Middle frontal gyrus (tissue), 1 donor: Measurements from ENCODE around the gene FOXD4L1.
"Not testable (repeated sequence)": the region's sequence is repeated elsewhere in the genome, so short reads cannot be mapped to it uniquely, and the experiment has no call there.

Experiments
- DNase-seq: peaks from one replicate; pipeline ENCODE4 v3.0.0-alpha.2; 2015; ENCODE audit warnings: low spot score; ENCODE audit errors: extremely low spot score

The FOXD4L1 gene

DNA sequence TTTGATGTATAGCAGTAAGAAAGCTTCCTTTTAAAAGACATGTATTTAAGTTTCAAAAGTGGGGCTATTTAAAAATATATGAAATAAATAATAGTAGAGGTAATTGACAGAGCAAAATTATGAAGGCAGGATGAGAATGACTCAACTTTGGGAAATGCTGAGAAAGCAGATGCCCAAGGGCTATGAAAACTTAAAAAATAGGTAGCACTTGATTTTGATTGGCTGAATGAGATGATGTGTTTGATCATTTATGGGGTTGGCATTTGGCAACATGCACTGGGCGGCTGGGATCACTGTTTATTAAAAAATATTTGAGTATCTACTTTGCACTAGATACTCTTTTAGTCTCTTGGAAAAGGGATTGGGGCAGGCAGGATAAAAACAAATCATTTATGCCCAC lies 26.5 kb downstream of the FOXD4L1 start:
- not testable (repeated sequence) for DNase-seq

DNA sequence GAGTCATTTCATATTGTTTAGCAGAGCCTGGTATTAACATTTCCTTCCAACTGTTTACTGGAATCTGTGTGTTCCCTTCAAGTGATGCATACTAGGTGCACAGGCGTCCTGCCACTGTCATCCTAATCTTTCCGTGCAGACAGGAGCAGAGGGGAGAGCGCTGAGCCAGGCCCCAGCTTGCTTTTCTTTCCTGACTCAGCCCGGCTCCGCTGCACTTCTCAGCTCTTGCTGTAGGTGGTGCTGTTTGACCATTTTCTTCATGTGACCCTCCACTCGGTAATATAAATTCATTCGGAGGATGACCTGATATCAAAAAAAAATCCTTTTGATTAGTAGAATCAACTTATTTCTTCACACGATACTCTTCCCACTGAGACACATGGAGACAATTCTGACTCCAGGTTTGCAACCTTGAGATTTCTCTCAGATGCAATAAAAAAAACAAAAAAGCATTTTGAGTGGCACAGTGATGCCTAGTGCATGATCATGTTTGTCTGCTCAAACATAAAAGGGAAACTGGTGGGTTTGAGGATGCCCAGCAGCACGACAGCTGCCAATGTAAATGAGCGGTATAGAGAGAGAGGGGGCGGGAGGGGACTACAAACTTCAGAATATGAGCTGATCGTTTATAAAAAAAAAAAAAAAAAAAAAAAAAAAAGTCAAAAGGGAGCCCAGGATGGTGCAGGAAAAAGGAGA lies 29.0 kb downstream of the FOXD4L1 start:
- DNase-seq: not testable (repeated sequence)

DNA sequence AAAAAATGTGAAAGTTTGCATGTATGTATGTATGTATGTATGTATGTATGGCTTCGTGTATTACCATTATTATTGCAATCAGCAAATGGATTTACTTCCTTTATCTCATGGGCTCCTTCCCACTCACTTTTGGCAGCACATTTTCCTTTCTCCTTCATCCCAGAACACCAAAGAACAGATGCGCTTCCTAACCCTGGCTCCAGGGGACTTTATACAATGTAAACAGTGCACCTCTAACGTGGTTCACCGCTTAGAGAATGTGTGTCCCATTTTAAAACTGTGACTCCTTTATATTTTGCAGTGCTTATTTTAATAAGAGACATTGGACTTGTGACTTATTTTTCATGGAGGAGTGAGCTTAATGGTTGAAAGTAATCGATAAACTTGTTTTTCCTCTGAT lies 29.7 kb downstream of the FOXD4L1 start:
- not testable (repeated sequence) for DNase-seq

DNA sequence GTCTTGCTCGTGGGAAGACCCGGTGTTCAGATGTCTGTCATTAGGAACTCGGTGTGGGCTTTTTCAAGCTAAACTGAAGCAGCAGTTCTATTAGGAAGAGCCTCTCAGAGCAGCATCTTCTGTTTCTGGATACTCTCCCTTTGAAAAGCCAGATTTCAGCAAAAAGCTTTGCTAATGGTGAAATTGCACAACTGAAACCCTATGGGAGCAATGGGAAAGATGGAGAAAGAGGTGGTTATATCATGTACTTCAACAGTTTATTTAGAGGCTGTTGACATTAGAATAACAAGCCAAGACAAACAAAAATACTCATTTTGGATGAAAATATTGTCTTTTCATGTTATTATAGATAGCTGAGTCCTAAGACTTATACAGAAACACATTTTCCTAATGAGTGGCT lies 30.4 kb downstream of the FOXD4L1 start:
- DNase-seq: not testable (repeated sequence)

DNA sequence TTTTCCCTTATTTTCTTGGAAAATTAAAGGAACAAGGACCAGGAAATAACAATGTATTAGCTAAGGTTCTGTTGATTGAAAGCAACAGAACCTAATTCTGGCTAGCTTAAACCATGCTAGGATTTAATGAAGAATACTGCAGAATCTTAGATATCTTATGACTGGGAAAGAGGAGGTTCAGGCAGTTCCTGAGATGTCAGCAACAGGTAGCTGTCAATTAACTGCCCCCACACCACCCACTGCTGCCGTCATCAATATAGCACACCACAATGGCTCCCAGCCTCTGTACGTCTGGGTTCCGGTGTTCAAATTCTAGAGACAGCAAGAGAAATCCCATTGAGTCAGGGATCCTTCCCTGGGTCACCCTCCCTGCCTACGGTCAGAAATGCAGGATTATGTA lies 34.5 kb downstream of the FOXD4L1 start:
- DNase-seq: not testable (repeated sequence)

DNA sequence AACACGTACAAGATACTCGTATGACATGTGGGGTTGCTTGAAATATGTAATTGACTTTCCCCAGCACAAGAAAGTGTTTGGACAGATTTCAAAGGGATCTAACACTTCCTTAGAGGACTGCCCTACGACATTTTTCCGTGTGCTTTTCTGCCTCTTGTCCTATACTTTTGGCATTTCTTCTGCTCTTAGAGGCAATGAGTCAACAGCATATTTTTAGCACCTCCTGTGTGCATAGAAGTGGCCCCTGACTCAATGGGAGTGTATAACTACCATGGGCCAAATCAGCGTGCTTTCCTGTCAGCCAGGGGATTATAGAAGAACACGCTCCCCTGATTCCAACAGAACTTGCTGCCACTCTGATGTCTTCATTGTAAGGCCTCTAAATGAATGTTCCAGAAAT lies 38.1 kb downstream of the FOXD4L1 start:
- DNase-seq: not testable (repeated sequence)

DNA sequence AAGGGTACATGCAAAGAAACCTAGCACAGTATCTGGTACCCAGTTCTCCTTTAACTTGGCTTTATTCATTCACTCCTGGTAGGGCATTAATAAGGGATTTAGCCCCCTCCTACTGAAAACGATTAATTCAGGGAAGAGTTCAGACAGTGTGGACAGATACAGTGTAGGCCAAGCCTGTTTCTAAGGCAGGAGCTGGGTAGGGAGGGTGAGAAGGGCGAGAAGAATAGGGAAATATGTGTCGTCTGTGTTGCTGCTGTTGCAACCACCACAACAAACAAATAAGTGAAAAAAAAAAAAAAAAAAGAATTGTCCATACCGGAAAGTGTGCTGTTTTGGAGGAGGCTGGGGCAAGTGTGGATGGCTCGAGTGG lies 42.4 kb downstream of the FOXD4L1 start:
- not testable (repeated sequence) for DNase-seq

DNA sequence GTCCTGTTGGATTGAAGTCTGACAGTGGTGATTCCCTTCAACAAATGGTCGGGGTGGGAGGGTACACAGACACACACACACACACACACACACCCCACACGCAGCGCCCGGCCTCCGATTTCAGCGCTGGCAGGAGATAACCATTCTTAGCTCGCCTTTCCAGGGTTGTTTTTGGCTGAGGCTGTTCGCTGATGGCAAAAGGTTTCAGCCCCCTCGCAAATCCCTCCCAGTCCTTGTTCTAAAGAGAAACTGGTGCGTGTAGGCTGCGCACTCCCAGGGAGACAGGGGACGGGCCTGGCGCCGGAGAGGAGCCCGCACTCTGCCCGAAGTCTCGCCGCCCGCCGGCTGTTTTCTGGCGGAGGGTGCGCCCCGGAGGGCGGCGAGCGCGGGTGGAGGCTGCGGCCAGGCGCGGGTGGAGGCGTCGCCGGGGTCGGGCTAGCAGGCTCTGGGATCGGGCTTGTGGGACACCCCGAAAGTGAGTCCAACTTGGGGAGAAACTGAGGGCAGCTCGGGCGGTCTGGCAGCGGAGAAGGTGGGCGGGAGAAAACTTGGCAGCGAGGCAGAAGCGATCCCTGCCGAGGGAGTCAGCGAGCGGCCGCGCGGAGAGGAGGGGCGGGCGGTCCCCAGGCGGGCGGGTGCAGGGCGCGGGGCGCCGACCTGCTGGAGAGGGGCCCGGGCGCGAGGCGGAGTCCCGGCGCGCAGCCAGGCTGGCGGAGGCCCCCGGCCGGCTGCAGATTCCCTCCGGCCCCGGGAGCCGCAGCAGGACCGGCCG lies 42.9 kb downstream of the FOXD4L1 start:
- DNase-seq: not testable (repeated sequence)

DNA sequence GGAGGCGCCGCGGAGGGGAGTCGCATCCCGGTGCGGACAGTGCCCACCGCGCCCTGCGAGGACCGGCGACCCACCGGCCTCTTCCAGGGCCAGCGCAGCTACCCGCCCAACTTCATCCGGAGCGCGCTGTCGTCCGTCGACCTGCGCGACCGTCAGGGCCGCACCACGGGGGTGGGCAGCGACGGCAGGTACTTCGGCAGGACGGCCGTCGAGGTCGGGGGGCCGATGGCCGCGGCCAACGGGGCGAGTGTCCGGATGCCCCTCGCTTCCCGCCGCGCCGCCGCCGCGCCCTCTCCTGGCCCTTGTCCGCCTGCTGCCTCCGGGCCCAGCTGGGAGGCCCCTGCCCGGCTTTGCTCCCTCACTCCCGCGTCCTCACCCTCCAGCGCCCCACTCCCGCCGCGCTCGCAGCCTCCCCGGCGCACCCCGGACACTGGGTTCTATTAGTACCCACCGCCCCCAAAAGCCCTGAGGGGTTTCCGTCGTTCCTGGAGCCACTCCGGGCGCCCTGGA lies 43.6 kb downstream of the FOXD4L1 start:
- DNase-seq: not testable (repeated sequence)

DNA sequence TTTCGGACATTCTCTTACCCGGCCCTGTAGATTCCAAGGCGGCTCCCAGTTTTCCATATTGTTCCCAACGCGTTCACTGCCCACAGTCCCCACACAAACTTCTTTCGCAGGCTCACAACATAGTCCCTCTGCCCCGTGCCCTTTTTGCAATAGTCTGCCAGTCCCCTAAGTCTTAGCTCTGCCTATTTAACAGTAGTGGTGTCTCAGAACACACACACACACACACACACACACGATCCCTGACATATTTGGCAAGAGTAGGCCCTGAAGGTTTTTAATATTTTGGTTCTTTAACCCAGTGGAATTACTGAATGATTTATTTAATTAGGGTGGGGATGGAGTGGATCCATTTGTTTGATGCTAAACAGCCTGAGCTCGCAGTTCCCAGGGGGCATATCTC lies 44.1 kb downstream of the FOXD4L1 start:
- DNase-seq: not testable (repeated sequence)
